ENCODE results near the gene SMIM45.
A peak's percentile ranks its signal among the peaks of the same experiment; 100 is the strongest.
"Not testable (repeated sequence)": the region's sequence is repeated elsewhere in the genome, so short reads cannot be mapped to it uniquely, and the experiment has no call there.

SMIM45 gene

DNA sequence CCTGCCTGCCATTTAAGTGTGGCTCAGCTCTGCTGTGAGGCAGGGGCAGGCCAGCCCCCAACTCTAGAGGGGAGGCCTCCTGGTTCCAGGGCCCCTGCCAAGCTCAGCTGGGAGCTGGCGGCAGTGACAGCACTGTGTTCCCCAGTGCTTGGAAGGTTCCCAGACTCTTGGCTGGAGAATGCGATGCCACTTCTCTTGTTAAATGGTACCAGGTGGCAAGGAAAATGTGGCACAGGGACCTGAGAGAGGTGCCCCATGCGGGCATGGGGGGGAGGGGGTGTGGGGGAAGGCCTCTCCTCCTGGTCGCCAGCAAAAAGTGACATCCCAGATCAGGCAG, 17.0 kb upstream of the SMIM45 start:
- no peak for FAIRE-seq

DNA sequence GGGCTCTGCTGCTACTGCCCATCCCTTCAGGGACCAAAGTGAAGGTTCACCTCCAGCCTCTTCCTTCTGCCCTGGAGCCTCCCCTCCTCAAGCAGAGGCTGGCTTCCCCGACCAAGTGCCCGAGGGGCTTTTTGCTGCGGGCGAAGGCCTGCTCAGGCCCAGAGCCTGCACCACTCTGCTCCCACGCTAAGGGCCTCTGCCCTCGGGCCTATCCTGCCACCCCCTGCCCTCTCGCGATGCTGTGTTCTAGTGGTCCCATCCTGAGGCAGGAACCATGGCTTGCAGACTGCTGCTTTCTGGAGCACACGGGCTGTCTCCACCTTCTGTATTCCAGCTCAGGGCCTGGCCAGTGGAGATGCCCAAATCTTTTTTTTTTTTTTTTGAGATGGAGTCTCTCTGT, 16.4 kb upstream of the SMIM45 start:
- no peak for FAIRE-seq

DNA sequence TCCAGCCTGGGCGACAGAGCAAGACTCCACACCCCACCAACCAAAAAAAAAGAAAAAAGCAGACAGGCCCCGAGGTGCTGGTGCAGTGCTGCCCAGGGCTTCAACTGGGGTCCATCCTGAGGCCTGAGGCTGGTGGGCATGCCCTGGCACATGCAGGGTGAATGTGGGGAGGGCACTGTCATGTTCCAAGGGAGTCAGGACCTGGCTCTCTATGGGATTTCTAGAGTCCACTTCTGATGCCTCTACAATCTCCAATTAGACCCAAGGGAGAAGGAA, 15.1 kb upstream of the SMIM45 start:
- no peak for FAIRE-seq

DNA sequence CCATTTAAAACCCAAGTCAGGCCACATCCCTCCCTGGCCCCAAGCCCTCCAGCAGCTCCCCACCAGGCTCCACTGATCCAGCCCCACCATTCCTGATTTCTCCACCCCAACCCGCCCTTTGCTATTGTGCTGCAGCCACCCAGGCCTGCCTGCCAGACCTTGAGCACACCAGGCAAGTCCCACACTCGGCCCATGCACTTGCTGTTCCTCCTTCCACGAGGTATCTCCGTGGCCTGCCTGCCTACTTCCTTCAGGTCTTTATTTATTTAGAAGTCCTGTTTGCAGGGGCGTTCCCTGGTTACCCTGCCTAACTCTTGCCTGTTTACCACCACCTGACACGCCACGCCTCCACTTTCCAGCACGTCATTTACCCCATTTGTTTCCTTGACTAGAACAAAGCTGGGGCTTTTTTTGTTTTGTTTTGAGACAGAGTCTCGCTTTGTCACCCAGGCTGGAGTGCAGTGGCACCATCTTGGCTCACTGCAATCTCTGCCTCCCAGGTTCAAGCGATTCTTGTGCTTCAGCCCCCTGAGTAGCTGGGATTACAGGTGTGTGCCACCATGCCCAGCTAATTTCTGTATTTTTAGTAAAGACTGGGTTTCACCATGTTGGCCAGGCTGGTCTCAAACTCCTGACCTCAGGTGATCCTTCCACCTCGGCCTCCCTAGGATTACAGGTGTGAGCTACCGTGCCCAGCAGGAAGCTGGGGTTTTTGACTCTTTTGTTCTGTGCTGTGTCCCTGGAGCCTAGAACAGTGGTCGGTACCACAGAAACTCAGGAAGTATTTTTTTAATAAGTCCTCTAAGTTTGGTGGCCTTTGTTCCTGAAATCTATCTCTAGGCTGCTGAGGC, 11.7 kb upstream of the SMIM45 start:
- FAIRE-seq = no peak

DNA sequence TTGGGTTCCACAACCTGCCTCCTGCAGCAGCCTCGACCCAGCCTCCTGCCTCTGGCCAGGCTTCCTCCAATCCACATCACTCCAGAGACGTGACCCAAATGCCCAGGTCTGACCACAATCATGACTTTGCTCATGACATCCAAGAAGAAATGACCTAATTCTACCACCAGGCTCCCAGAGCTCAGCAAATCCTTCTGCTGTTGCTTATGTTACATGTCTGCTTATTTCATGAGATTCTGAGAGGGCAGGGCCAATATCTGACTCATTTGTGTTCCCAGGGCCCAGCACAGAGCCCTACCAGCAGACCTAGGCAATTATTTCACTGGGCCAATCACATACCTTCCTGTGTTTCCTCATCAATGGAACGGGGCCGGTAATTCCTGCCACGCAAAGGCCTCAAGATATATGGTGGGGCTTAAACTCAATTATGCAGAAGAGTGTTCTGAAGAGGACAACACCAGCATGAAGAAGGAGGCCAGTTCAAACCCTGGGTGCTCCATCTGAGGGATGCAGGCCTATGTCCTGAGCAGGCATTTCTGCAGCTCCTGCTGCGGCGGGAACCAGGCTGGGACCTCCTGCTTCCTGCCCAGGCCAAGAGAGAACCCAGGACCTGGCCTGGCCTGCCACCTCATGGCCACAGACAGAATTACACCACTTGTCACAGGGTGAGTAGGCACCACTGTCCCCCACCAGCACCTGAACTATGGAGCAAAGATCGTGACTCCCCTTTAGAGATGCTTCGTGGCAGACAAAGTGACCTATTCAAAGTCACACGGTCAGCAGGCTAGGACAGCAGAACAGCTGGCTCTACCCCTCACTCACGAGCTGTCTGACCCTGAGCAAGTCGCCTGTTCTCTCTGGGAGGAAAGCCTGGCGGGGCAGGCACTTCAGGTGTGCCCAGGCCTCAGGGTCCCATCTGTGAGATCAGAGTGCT, 10.9 kb upstream of the SMIM45 start:
- peak; percentile 32 for FAIRE-seq

DNA sequence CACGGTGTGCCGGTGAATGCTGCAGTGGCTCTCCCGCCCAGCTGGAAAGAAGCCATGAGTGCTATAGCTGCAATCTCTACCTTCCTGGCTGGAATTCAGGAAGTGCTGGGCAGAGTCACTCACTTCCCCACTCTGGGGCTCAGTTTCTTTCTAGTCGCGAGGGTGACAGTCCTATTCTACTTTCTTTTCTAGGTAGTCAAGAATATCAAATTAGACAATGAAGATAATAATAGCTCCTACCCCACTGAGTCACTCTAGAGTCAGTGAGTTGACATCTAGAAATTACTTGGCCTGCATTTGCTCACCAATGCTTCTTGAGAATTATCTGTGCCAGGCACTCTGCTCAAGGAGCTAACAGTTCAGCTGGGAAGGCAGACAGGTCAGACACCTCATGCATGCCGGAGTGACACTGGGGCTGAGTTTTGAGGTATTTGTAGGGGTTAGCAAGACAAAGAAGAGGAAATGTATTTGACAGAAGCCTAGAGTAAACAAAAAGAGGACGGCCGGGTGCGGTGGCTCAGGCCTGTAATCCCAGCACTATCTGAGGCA, 8.2 kb upstream of the SMIM45 start:
- no peak for FAIRE-seq

DNA sequence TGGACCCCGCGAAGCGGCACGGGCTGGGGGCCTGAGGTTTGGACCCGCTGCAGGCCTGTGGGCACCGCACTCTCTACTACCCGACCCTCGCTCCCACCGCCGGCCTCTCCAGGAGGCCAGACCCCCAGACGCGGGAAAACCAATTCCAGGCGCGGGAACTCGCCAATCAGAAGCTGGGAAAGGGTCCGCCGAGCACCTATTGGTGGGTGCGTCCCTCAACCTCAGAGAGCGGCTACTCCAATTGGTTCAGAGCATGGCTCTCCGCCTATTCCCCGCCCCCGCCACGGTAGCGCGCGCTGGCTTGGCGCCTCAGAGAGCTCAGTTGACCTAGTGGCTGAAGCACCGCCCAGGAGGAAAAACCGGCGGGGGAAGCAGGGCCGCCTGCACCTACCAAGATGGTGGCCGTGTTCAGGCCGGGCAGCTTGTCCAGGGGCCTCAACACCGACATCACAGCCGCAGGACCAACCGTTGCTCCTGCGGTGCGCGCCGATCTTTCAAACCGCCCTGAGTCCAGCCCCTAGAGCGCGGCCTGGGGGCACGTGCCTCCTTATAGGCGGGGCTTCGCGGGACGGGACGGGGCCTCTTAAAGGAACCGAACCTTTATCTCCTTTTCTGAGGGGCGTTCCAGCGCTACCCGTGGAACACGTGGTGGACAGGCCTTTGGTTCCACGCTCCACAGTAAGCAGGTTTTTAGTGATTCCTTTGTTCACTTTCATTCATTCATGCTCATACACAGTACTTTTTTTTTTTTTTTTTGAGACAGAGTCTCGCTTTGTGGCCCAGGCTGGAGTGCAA, 5.1 kb upstream of the SMIM45 start, which contains the start of gene CENPM:
TSS of gene CENPM (minus strand) at position 524 of the 795 bp plus-strand sequence. CDS start at position 448, 76 bp downstream.
- peak; percentile 96 for FAIRE-seq

DNA sequence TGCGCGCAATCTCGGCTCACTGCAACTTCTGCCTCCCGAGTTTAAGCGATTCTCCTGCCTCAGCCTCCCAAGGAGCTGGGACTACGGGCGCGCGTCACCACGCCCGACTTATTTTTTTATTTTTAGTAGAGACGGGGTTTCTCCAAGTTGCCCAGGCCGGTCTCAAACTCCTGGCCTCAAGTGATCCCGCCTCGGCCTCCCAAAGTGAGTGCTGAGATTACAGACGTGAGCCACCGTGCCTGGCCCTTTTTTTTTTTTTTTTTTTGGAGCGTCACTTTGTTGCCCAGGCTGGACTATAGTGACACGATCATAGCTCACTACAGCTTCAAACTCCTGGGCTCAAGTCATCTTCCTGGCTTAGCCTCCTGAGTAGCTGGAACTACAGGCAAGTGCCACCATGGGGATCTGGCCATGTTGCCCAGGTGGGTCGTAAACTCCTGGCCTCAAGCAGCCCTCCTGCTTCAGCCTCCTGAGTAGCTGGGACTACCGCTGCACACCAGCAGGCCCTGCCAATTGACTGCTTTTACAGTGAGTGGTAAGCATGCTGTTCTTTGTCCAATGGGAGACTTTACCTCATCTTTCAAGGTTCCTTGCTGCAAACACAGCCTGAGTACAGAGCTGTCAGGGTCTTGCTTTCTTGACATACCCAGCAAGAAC, 4.4 kb upstream of the SMIM45 start:
- no peak for FAIRE-seq

DNA sequence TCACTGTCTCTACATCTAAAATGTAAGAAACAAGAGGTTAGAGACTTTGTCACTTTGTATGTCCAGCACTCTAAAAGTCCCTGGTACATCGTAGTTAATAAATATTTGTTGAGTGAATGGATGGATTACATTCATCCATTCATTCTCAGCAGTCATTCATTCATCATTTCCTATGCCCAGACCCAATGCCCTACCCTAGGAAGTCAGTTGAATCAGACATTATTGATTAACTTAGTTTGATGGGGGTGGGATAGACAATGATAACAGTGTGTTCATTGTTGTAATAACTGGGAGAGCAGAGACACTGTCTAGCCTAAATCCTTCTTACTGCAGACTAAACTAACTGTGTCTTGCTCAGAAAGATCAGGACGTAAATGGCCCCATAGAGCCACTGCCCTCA, 3.8 kb upstream of the SMIM45 start:
- no peak for FAIRE-seq

DNA sequence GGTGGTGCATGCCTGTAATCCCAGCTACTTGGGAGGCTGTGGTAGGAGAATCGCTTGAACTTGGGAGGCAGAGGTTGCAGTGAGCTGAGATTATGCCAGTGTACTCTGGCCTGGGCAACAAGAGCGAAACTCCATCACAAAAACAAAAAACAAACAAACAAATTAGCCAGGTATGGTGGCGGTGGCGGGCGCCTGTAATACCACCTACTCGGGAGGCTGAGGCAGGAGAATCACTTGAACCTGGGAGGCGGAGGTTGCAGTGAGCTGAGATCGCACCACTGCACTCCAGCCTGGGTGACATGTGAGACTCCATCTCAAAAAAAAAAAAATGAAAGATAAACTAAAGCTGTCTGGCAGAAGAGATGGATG, 3.0 kb upstream of the SMIM45 start:
- not testable (repeated sequence) for FAIRE-seq

DNA sequence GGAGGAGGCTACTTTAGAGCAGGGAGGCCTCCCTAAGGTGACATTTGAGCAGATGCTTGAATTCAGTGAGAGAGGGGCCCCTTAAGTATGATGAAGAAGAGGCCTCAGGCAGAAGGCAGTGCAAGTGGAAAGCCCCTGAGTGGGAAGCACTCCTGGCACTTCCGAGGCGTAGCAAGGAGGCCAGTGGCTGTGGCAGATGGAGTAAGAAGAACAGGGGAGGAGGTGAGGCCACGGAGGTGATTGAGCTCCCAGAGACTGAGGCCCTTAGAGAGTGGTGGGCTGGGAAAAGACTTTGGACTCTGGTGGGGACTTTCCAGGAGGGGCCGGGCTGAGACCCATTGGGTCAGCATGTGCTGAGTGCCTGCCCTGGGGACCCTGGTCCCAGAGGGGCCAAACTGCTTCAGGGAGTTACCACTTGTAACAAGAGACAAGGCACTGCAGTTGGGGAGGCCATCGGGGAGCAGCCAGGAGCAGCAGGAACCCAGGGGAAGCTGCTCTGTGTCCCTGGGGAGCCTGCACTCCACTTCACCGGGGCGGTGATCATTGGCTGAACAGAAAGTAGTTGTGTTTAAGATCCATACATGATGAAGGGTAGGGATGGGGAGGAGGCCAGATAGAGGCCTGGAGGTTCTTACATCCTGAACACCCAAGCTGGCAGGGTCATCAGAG, 2.5 kb upstream of the SMIM45 start:
- no peak for FAIRE-seq

DNA sequence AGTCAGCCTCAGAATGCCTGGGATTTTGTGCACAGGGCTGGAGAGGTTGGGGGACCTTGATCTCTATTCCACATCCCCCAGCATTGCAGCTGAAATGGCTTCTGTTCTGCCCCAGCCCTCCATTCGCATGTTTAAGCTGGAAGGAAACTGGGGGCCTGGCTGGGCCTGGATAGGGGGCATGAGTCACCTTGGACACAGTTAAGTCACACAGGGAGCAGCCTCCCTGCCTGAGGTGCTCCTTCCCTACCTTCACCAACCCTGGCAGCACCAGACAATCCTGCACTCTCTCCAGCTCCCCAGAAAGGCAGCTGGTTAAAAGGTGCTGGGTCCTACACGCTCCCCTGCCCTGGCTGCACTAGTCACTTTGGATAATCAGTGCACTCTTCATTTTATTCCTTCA, 763 bp downstream of the SMIM45 start:
- FAIRE-seq = no peak

DNA sequence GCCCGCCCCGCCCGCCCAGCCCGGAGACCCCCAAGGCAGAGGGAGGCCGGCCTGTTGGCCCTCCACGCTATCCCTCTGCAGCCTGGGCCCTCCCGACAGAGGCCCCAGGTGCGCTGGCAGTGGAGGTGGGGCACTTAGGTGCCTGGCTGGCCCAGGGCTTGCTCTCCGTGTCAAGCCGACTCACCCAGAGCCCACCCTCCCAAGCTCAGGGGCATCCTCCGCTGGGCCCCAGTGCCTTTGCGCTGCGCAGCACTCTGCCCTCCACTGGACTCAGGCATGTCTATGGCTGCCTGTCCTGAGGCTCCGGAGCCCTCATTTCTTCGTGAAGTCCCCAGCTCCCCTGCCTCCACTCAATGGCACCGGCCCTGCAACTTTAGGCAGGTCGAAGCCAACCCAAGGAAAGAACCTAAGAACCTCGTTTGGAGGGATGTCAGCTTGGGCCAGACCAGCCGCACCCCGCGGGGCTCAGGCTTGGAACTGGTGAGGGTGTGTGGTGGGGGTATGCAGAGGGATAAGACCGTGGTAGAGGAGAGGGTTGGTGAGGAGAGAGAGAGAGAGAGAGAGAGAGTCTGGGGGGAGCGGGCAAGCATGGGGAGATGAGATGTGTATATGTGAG, 6.1 kb downstream of the SMIM45 start:
- no peak for FAIRE-seq

DNA sequence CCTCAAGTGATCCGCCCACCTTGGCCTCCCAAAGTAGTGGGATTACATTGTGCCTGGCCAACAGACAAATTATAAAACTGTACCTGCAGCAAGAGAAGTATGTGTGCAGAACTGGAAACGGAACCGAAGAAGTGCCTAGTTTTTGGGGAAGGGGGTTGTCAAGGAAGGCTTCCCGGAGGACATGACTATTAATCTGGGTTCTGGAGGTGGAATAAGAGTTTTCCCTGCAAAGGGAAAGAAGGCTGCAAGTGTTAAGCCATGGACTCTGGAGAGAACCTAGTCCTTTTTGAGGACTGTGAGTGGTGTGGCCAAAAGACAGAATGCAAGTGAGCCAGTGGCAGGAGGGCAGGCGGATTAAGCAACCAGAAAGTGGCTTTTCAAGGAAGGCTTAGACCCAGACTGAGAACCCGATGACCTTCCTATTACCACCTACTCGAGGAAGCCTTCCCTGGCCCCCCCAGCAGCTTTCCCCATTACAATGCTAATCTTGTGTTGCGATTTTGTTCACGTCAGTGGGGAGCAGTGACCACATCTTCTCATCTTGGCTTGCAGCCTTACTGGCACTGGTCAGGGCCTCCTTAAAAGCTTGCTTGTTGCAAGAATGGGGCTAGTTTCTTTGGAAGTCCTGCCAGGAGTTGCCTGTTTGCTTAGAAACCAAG, 11.6 kb downstream of the SMIM45 start:
- FAIRE-seq = no peak

DNA sequence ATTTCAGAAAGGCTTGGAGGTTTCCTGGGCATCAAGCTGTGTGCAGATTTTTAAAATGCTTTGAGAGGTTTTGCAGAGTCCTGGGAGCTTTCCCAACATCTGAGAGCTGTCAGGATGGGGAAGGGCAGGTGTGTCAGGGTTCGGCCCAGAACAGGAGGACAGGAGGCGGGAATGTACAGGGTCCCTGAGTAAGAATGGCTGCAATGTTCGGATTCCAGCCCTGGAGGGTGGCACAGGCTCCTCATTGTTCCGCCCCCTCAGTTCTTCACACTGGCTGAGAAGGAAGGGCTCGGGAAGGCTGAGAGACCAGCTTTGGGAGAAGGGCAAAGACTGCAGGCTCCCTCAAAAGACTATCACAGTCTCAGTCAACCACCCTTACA, 12.2 kb downstream of the SMIM45 start:
- no peak for FAIRE-seq

DNA sequence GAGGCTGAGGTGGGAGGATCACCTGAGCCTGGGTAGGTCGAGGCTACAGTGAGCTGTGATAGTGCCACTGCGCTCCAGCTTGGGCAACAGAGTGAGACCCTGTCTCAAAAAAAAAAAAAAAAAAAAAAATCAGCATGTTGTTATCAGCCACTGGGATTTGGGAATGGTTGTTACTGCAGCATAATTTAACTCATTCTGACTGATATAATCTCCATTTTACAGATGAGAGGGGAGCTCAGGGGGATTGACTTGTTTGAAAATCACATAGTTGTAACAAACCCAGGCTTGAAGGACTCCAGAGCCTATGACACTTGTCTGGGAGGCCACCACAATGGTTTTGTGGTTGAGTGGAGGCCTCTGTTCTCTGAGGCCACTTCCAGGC, 14.3 kb downstream of the SMIM45 start:
- no peak for FAIRE-seq

DNA sequence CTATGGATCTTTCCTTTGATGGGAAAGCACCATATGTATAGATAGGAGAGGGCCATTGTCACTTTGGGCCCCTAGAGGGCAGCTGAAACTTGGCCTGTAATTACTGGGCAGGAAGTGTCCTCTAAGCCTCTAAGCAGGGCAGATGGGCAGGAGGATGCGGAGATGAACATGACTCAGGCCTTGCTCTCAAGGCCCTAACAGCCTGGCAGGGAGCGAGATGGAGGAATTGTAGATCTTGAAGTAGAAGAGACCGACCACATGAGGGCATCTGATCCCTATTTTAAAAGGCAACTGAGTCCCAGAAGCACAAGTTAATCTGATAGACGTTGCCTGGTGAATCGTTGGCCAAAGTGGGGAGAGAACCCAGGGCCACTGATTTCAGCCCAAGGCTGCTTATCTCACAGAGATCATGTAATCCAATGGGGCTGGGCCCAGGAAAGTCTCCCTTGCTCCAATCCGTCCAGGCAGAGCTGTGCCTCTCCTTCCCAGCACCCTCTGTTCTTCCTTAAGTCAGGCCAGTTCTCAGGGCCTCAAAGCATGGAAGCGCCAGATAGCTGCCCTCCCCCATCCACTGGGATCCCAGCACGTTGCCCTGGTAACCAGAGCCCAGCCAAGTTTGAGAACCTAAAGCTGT, 14.8 kb downstream of the SMIM45 start:
- peak; percentile 87 for FAIRE-seq

DNA sequence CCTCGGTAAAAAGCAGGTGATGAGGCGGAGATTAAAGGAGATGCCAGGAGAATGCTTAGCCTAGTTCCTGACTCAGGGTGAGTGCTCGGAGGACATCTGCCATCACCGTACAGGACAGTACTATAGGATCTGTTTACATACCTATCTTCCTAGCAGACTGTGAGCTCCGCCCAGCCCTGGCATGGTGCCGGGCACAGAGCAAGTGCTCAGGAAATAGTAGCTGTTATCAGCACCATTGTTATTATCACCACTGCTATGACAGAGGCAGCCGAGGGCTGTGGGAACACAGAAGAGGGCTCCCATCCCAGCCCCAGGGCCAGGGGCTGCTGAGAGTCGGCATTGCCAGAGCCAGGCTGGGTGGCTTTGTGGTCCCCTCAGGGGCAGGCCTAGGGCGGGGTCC, 16.7 kb downstream of the SMIM45 start:
- no peak for FAIRE-seq

DNA sequence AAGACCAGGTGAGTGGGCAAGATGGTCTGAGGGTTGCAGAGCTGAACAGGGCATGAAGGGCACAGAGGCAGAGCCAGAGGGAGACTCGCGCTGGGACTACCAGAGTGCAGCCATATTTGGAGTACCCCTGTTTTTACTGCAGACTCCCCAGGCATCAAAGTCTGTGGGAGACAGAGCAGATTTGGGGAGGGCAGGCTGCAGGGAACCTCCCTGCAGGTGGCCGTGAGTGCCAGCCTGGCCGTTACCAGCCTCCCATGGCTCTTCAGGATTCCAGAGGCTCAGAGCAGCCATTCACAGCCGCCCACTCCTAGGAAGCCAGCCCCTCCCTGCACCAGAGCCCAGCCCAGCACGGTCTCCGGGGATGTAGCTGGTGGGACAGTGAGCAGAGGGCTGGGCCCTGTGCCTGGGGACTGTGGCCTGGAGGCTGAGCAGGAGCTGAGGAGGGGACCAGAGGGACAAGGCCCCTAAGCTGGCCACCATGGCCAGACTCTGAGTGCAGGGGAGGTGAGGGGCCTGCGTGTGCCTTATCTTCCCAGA, 17.2 kb downstream of the SMIM45 start, which contains the start of gene SEPTIN3:
TSS of gene SEPTIN3 (plus strand) at position 334 of the 537 bp plus-strand sequence. CDS start 2,050 bp downstream, outside the sequence.
- no peak for FAIRE-seq

DNA sequence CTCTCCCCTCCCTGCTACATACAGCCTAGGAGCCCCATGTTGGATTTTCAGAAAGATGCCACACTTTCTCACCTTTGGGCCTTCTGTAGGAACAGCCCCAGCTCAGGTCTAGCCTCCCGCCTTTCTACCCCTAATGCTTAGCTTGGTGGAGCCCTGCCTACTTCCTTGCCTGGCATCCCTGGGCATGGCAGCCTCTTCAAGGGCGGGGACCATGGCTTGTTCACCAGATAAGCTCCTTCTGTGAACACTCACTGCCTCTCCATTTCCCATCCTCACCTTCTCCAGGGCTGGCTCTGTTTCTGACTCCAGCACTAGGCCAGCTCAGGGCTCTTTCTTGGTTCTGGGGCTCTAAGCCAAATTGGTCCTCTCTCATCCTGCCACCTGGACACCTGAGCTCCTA, 18.7 kb downstream of the SMIM45 start:
- no peak for FAIRE-seq
